HEK293 (cell line): ENCODE measurements around the gene LGALS3BP.
A peak's percentile ranks its signal among the peaks of the same experiment; 100 is the strongest.

Experiments used
- KLF9 ChIP-seq: fragments of 450-650 bp; formaldehyde crosslinking; IDR thresholded peaks from 2 replicates; pipeline ENCODE4 v1.5.1; 2016; ENCODE audit warnings: missing biosample characterization, missing genetic modification characterization, low read depth
- REST ChIP-seq: fragments of 450-650 bp; formaldehyde crosslinking; IDR thresholded peaks from 2 replicates; pipeline ENCODE4 v1.5.1; 2016; ENCODE audit warnings: missing biosample characterization, missing genetic modification characterization
- SCRT1 ChIP-seq: fragments of 450-650 bp; formaldehyde crosslinking; IDR thresholded peaks from 2 replicates; pipeline ENCODE4 v1.5.1; 2016; ENCODE audit warnings: missing biosample characterization, missing genetic modification characterization, borderline replicate concordance
- TRIM28 ChIP-seq: IDR thresholded peaks from 2 replicates; pipeline ENCODE4 v1.6.1; 2011; ENCODE audit warnings: low read length, control low read depth, borderline replicate concordance
- ZBTB1 ChIP-seq: fragments of 450-650 bp; formaldehyde crosslinking; IDR thresholded peaks from 2 replicates; pipeline ENCODE4 v1.5.1; 2016; ENCODE audit warnings: missing biosample characterization, missing genetic modification characterization
- ZBTB21 ChIP-seq: fragments of 450-650 bp; formaldehyde crosslinking; IDR thresholded peaks from 2 replicates; pipeline ENCODE4 v1.5.1; 2017; ENCODE audit warnings: missing biosample characterization, missing genetic modification characterization
- ZBTB8A ChIP-seq: fragments of 450-650 bp; formaldehyde crosslinking; IDR thresholded peaks from 2 replicates; pipeline ENCODE4 v1.5.1; 2016; ENCODE audit warnings: missing biosample characterization, missing genetic modification characterization
- ZFP37 ChIP-seq: fragments of 450-650 bp; formaldehyde crosslinking; IDR thresholded peaks from 2 replicates; pipeline ENCODE4 v1.5.1; 2016; ENCODE audit warnings: missing biosample characterization, missing genetic modification characterization
- ZFP69B ChIP-seq: fragments of 450-650 bp; formaldehyde crosslinking; IDR thresholded peaks from 2 replicates; pipeline ENCODE4 v1.5.1; 2016; ENCODE audit warnings: missing biosample characterization, missing genetic modification characterization
- ZNF366 ChIP-seq: fragments of 450-650 bp; formaldehyde crosslinking; conservative IDR thresholded peaks from 2 replicates; pipeline ENCODE4 v1.5.1; 2016; ENCODE audit warnings: missing biosample characterization, missing genetic modification characterization
- ZNF416 ChIP-seq: fragments of 450-650 bp; formaldehyde crosslinking; IDR thresholded peaks from 2 replicates; pipeline ENCODE4 v1.5.1; 2016; ENCODE audit warnings: missing biosample characterization, missing genetic modification characterization
- ZNF423 ChIP-seq: fragments of 450-650 bp; formaldehyde crosslinking; IDR thresholded peaks from 2 replicates; pipeline ENCODE4 v1.5.1; 2016; ENCODE audit warnings: missing biosample characterization, missing genetic modification characterization
- ZNF433 ChIP-seq: fragments of 450-650 bp; formaldehyde crosslinking; IDR thresholded peaks from 2 replicates; pipeline ENCODE4 v1.5.1; 2016; ENCODE audit warnings: missing biosample characterization, missing genetic modification characterization, low read depth
- ZNF501 ChIP-seq: fragments of 450-650 bp; formaldehyde crosslinking; IDR thresholded peaks from 2 replicates; pipeline ENCODE4 v1.5.1; 2016; ENCODE audit warnings: missing biosample characterization, missing genetic modification characterization
- ZNF529 ChIP-seq: fragments of 450-650 bp; formaldehyde crosslinking; IDR thresholded peaks from 2 replicates; pipeline ENCODE4 v1.5.1; 2017; ENCODE audit warnings: missing genetic modification characterization, missing biosample characterization; ENCODE audit not compliant: insufficient replicate concordance
- ZNF544 ChIP-seq: fragments of 450-650 bp; formaldehyde crosslinking; IDR thresholded peaks from 2 replicates; pipeline ENCODE4 v1.5.0; 2017; ENCODE audit warnings: missing biosample characterization, missing genetic modification characterization
- ZNF560 ChIP-seq: fragments of 450-650 bp; formaldehyde crosslinking; IDR thresholded peaks from 2 replicates; pipeline ENCODE4 v1.5.1; 2017; ENCODE audit warnings: missing biosample characterization, missing genetic modification characterization, borderline replicate concordance
- ZNF571 ChIP-seq: fragments of 450-650 bp; formaldehyde crosslinking; IDR thresholded peaks from 2 replicates; pipeline ENCODE4 v1.5.0; 2017; ENCODE audit warnings: missing biosample characterization, missing genetic modification characterization
- ZNF629 ChIP-seq: fragments of 450-650 bp; formaldehyde crosslinking; IDR thresholded peaks from 2 replicates; pipeline ENCODE4 v1.5.1; 2017; ENCODE audit warnings: missing biosample characterization, missing genetic modification characterization
- ZNF654 ChIP-seq: fragments of 450-650 bp; formaldehyde crosslinking; IDR thresholded peaks from 2 replicates; pipeline ENCODE4 v1.5.1; 2016; ENCODE audit warnings: low read depth, missing biosample characterization, missing genetic modification characterization
- ZNF830 ChIP-seq: fragments of 450-650 bp; IDR thresholded peaks from 2 replicates; pipeline ENCODE4 v1.5.0; 2018; ENCODE audit warnings: missing biosample characterization, missing genetic modification characterization, low read depth, mild to moderate bottlenecking, moderate library complexity
- ZSCAN4 ChIP-seq: fragments of 450-650 bp; formaldehyde crosslinking; IDR thresholded peaks from 2 replicates; pipeline ENCODE4 v1.5.1; 2017; ENCODE audit warnings: missing biosample characterization, missing genetic modification characterization
- TF ChIP-seq, protein P1 (sequence below): fragments of 450-650 bp; formaldehyde crosslinking; IDR thresholded peaks from 2 replicates; pipeline ENCODE4 v1.5.1; 2016; ENCODE audit warnings: missing biosample characterization, missing genetic modification characterization
- TF ChIP-seq, protein P2 (sequence below): fragments of 450-650 bp; formaldehyde crosslinking; IDR thresholded peaks from 2 replicates; pipeline ENCODE4 v1.5.1; 2016; ENCODE audit warnings: missing biosample characterization, missing genetic modification characterization
- TF ChIP-seq, protein P3 (sequence below): fragments of 450-650 bp; IDR thresholded peaks from 2 replicates; pipeline ENCODE4 v1.5.1; 2018; ENCODE audit warnings: missing biosample characterization, mild to moderate bottlenecking, missing genetic modification characterization
- TF ChIP-seq, protein P4 (sequence below): fragments of 450-650 bp; formaldehyde crosslinking; IDR thresholded peaks from 2 replicates; pipeline ENCODE4 v1.5.1; 2016; ENCODE audit warnings: missing biosample characterization, missing genetic modification characterization, borderline replicate concordance

LGALS3BP gene

DNA sequence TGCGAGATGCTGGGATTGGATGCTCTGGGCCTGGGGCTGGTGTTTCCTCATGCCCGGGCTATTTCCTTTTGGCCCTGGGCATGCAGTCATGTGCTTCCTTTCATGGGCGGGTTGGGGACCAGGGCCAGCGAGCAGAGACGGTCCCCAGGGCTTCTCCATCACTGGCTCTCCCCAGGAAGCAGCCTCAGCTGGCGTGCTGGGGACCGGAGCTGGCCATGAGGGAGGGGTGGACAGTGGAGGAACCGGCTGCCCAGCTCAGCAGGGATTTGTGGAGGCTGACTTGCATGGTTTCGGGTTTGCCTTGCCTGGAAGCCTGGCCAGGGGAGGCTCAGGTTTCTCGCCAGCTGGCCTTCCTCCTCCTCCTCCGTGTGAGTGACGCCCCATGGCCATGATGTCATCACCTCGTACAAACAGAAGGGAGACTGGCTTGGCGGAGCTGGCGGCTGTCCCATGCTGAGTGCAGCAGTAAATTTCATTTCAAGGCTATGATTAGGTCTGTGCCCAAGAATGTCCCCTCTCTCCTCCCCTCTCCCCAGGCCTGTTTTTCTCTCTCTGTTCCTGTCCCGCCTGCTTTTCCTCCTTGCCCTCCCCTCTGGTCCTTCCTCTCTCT, 45.7 kb downstream of the LGALS3BP start (continued):
- TF ChIP-seq ZFP69B (tag by site-specific recombination) (peak; percentile 53), SCRT1 (tag by site-specific recombination) (no peak), ZNF629 (tag by site-specific recombination) (peak; percentile 100), ZNF416 (tag by site-specific recombination) (no peak), ZNF423 (tag by site-specific recombination) (peak; percentile 55; the same call in 1 of the 2 replicates), TRIM28 (peak; percentile 46; the same call in 1 of the 2 replicates), ZNF366 (tag by site-specific recombination) (peak; percentile 97), ZBTB21 (tag by site-specific recombination) (peak; percentile 99), ZNF654 (tag by site-specific recombination) (no peak), ZNF433 (no peak), ZSCAN4 (no peak; the same call in 1 of the 2 replicates), ZNF501 (tag by site-specific recombination) (peak; percentile 68; the same call in 1 of the 2 replicates), ZNF560 (tag by site-specific recombination) (no peak), ZBTB8A (peak; percentile 70), ZNF529 (tag by site-specific recombination) (no peak), ZBTB1 (no peak), ZFP37 (no peak), ZNF544 (tag by site-specific recombination) (no peak), REST (tag by site-specific recombination) (0 out of 2 replicates have a peak, but pooled peaks have one; percentile 37), ZNF830 (no peak), ZNF571 (no peak), KLF9 (tag by site-specific recombination) (peak; percentile 67; the same call in 1 of the 2 replicates)
- TF ChIP-seq, protein P1, sequence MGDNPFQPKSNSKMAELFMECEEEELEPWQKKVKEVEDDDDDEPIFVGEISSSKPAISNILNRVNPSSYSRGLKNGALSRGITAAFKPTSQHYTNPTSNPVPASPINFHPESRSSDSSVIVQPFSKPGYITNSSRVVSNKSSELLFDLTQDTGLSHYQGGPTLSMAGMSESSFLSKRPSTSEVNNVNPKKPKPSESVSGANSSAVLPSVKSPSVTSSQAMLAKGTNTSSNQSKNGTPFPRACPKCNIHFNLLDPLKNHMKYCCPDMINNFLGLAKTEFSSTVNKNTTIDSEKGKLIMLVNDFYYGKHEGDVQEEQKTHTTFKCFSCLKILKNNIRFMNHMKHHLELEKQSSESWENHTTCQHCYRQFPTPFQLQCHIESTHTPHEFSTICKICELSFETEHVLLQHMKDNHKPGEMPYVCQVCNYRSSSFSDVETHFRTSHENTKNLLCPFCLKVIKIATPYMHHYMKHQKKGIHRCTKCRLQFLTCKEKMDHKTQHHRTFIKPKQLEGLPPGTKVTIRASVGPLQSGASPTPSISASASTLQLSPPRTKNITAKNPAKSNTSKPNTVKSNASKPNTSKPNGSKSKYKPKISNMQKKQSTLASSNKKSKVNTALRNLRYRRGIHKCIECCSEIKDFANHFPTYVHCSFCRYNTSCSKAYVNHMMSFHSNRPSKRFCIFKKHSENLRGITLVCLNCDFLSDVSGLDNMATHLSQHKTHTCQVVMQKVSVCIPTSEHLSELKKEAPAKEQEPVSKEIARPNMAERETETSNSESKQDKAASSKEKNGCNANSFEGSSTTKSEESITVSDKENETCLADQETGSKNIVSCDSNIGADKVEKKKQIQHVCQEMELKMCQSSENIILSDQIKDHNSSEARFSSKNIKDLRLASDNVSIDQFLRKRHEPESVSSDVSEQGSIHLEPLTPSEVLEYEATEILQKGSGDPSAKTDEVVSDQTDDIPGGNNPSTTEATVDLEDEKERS = no peak
- TF ChIP-seq, protein P2, sequence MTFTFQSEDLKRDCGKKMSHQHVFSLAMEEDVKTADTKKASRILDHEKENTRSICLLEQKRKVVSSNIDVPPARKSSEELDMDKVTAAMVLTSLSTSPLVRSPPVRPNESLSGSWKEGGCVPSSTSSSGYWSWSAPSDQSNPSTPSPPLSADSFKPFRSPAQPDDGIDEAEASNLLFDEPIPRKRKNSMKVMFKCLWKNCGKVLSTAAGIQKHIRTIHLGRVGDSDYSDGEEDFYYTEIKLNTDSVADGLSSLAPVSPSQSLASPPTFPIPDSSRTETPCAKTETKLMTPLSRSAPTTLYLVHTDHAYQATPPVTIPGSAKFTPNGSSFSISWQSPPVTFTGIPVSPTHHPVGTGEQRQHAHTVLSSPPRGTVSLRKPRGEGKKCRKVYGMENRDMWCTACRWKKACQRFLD (tag by site-specific recombination) = no peak
- TF ChIP-seq, protein P3, sequence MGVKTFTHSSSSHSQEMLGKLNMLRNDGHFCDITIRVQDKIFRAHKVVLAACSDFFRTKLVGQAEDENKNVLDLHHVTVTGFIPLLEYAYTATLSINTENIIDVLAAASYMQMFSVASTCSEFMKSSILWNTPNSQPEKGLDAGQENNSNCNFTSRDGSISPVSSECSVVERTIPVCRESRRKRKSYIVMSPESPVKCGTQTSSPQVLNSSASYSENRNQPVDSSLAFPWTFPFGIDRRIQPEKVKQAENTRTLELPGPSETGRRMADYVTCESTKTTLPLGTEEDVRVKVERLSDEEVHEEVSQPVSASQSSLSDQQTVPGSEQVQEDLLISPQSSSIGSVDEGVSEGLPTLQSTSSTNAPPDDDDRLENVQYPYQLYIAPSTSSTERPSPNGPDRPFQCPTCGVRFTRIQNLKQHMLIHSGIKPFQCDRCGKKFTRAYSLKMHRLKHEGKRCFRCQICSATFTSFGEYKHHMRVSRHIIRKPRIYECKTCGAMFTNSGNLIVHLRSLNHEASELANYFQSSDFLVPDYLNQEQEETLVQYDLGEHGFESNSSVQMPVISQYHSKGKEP = peak; percentile 49; the same call in 1 of the 2 replicates
- TF ChIP-seq, protein P4, sequence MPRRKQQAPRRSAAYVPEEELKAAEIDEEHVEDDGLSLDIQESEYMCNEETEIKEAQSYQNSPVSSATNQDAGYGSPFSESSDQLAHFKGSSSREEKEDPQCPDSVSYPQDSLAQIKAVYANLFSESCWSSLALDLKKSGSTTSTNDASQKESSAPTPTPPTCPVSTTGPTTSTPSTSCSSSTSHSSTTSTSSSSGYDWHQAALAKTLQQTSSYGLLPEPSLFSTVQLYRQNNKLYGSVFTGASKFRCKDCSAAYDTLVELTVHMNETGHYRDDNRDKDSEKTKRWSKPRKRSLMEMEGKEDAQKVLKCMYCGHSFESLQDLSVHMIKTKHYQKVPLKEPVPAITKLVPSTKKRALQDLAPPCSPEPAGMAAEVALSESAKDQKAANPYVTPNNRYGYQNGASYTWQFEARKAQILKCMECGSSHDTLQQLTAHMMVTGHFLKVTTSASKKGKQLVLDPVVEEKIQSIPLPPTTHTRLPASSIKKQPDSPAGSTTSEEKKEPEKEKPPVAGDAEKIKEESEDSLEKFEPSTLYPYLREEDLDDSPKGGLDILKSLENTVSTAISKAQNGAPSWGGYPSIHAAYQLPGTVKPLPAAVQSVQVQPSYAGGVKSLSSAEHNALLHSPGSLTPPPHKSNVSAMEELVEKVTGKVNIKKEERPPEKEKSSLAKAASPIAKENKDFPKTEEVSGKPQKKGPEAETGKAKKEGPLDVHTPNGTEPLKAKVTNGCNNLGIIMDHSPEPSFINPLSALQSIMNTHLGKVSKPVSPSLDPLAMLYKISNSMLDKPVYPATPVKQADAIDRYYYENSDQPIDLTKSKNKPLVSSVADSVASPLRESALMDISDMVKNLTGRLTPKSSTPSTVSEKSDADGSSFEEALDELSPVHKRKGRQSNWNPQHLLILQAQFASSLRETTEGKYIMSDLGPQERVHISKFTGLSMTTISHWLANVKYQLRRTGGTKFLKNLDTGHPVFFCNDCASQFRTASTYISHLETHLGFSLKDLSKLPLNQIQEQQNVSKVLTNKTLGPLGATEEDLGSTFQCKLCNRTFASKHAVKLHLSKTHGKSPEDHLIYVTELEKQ = peak; percentile 82; the same call in 1 of the 2 replicates
